ENCODE data around the gene PARVG.

PARVG gene

GRCh38 chr22:44157916-44158618, 22.7 kb upstream of the PARVG start:
- DNase-seq: no peak

- DNase-seq: no peak
Observed at GRCh38 chr22:44158816-44159215, 21.9 kb upstream of the PARVG start.

- DNase-seq: no peak
Observed at GRCh38 chr22:44159221-44159620, 21.5 kb upstream of the PARVG start.

- DNase-seq: no peak
Observed at GRCh38 chr22:44159811-44160210, 20.9 kb upstream of the PARVG start.

- DNase-seq: no peak
Observed at GRCh38 chr22:44160421-44160820, 20.3 kb upstream of the PARVG start.

GRCh38 chr22:44161673-44162072, 19.1 kb upstream of the PARVG start:
- DNase-seq: no peak

- DNase-seq: no peak
Observed at GRCh38 chr22:44162960-44163359, 17.8 kb upstream of the PARVG start.

GRCh38 chr22:44163536-44163935, 17.2 kb upstream of the PARVG start:
- DNase-seq: no peak

GRCh38 chr22:44164031-44164430, 16.7 kb upstream of the PARVG start:
- DNase-seq: no peak

- no peak for DNase-seq
Observed at GRCh38 chr22:44165286-44165874, 15.3 kb upstream of the PARVG start.

GRCh38 chr22:44166498-44167276, 14.0 kb upstream of the PARVG start:
- no peak for DNase-seq

GRCh38 chr22:44167501-44167900, 13.2 kb upstream of the PARVG start:
- no peak for DNase-seq

- DNase-seq: no peak
Observed at GRCh38 chr22:44168206-44168605, 12.5 kb upstream of the PARVG start.

GRCh38 chr22:44170470-44170869, 10.3 kb upstream of the PARVG start:
- no peak for DNase-seq

GRCh38 chr22:44171561-44171960, 9.2 kb upstream of the PARVG start:
- DNase-seq: no peak

- DNase-seq: no peak
Observed at GRCh38 chr22:44172370-44173108, 8.2 kb upstream of the PARVG start.

GRCh38 chr22:44173154-44173553, 7.6 kb upstream of the PARVG start:
- no peak for DNase-seq

GRCh38 chr22:44175676-44176075, 5.0 kb upstream of the PARVG start:
- DNase-seq: no peak

- no peak for DNase-seq
Observed at GRCh38 chr22:44179196-44179988, 1.3 kb upstream of the PARVG start.

GRCh38 chr22:44179989-44180705, 578 bp upstream of the PARVG start:
- no peak for DNase-seq

- DNase-seq: no peak
Observed at GRCh38 chr22:44181033-44181911, 547 bp downstream of the PARVG start.

All from NCI-H524 (cell line).